Stomach (tissue), 4 donors: ENCODE measurements around the gene MT1A.
"Not testable (repeated sequence)": the region's sequence is repeated elsewhere in the genome, so short reads cannot be mapped to it uniquely, and the experiment has no call there.

Experiments used
- CTCF ChIP-seq, 7 experiments: fragments of 450-650 bp in 4 of 7; fragments of 200-600 bp in 3 of 7; sonication (generic) in 3 of 7; IDR thresholded peaks; one replicate each; pipeline ENCODE4 v1.5.1; 2016 to 2019; ENCODE audit warnings: antibody characterized with exemption in 7 of 7, control low read depth in 2 of 7, mild to moderate bottlenecking in 1 of 7
- POLR2AphosphoS5 ChIP-seq, 3 donors: sonication (generic); formaldehyde crosslinking; IDR thresholded peaks; one replicate each; pipeline ENCODE4 v1.6.1; 2016; ENCODE audit warnings: antibody characterized with exemption in 3 of 3

- TF ChIP-seq CTCF, POLR2AphosphoS5 (IDR thresholded peaks at IDR 0.05): not testable (repeated sequence)
Observed at GRCh38 chr16:56674570-56674969, 36.1 kb downstream of the MT1A start.
